Natural killer cell (primary cell): ENCODE measurements around the gene GIMAP8. TPM values are rescaled to one million over a fixed set of nuclear protein-coding genes. Genes with fewer than 3 reads are reported as not detected.

ENCODE experiments used
- ATAC-seq, 3 donors: fragments of 150-1000 bp in 2 of 3; fragments of 200-7000 bp in 1 of 3; cut with Tn5 transposase; 1 replicate in 1 of 3; 2 replicates in 2 of 3; pipeline ENCODE4 v1.10.0; 2021; ENCODE audit warnings: mild to moderate bottlenecking in 2 of 3, moderate library complexity in 2 of 3
- DNase-seq, 2 donors: peaks; one replicate each; pipeline versions ENCODE4 v3.0.0 to v3.0.0-alpha.2; 2013 to 2021; ENCODE audit warnings: mixed read lengths in 1 of 2
- H3K27ac ChIP-seq: one replicate; pipeline ENCODE4 v1.5.1; 2013; ENCODE audit warnings: mild to moderate bottlenecking, low read length
- H3K27me3 ChIP-seq: one replicate; pipeline ENCODE4 v1.6.1; 2013; ENCODE audit warnings: low read length; ENCODE audit not compliant: control insufficient read depth, insufficient read depth
- H3K36me3 ChIP-seq: one replicate; pipeline ENCODE4 v1.6.1; 2013; ENCODE audit warnings: low read length; ENCODE audit not compliant: control insufficient read depth, insufficient read depth
- H3K4me1 ChIP-seq: one replicate; pipeline ENCODE4 v1.6.1; 2013; ENCODE audit warnings: low read length; ENCODE audit not compliant: control insufficient read depth, insufficient read depth
- H3K4me3 ChIP-seq: one replicate; pipeline ENCODE4 v1.5.1; 2013; ENCODE audit warnings: low read length
- H3K9me3 ChIP-seq: one replicate; pipeline ENCODE4 v1.6.1; 2013; ENCODE audit warnings: low read length; ENCODE audit not compliant: control insufficient read depth, insufficient read depth
- H3K27ac Mint-ChIP-seq, 2 donors: one replicate each; pipeline ENCODE4 v1.8.0; 2022; ENCODE audit warnings: mild to moderate bottlenecking in 2 of 2, mixed read lengths in 2 of 2, moderate library complexity in 1 of 2
- H3K27me3 Mint-ChIP-seq, 2 donors: one replicate each; pipeline ENCODE4 v1.8.0; 2022; ENCODE audit warnings: low read depth in 2 of 2, mixed read lengths in 2 of 2
- H3K36me3 Mint-ChIP-seq: one replicate; pipeline ENCODE4 v1.8.0; 2022; ENCODE audit warnings: mixed read lengths
- H3K4me1 Mint-ChIP-seq, 2 donors: one replicate each; pipeline ENCODE4 v1.8.0; 2022; ENCODE audit warnings: mixed read lengths in 2 of 2
- H3K4me3 Mint-ChIP-seq: one replicate; pipeline ENCODE4 v1.8.0; 2022; ENCODE audit warnings: mild to moderate bottlenecking, moderate library complexity, mixed read lengths
- H3K9me3 Mint-ChIP-seq, 2 donors: one replicate each; pipeline ENCODE4 v1.8.0; 2022; ENCODE audit warnings: mixed read lengths in 2 of 2
- CTCF ChIP-seq: fragments of 200-600 bp; IDR thresholded peaks from one replicate; pipeline ENCODE4 v1.8.0; 2022; ENCODE audit warnings: antibody characterized with exemption
- WGBS: methylation state at CpG from one replicate; pipeline ENCODE4 v1.1.7; 2013; ENCODE audit warnings: missing lambda C conversion rate; ENCODE audit not compliant: insufficient coverage; 5-methylcytosine and 5-hydroxymethylcytosine counted together
- intact Hi-C: fragments of 100-400 bp; cut with micrococcal nuclease; formaldehyde crosslinking; loops from one replicate; pipeline ENCODE4 v1.14.2; 2022
- total RNA-seq, 4 donors: library from RNA; stranded (reverse); fragments of 120-200 nt in 1 of 4; gene quantifications; one replicate each; pipeline versions ENCODE4 v1.2.3 to v1.2.4, GENCODE V29; 2013 to 2022

GIMAP8 gene
- total RNA-seq, 3 donors from 2014 or later (not counting 1 experiment from before 2014, with no cell fraction given), result 6.7 to 17.7 (median 8.4) TPM

- H3K36me3 Mint-ChIP-seq, result no peaks in the 10 kb centered on the region
Measured at GRCh38 chr7:150408393-150409299, 41.8 kb upstream of the GIMAP8 start.

DNA sequence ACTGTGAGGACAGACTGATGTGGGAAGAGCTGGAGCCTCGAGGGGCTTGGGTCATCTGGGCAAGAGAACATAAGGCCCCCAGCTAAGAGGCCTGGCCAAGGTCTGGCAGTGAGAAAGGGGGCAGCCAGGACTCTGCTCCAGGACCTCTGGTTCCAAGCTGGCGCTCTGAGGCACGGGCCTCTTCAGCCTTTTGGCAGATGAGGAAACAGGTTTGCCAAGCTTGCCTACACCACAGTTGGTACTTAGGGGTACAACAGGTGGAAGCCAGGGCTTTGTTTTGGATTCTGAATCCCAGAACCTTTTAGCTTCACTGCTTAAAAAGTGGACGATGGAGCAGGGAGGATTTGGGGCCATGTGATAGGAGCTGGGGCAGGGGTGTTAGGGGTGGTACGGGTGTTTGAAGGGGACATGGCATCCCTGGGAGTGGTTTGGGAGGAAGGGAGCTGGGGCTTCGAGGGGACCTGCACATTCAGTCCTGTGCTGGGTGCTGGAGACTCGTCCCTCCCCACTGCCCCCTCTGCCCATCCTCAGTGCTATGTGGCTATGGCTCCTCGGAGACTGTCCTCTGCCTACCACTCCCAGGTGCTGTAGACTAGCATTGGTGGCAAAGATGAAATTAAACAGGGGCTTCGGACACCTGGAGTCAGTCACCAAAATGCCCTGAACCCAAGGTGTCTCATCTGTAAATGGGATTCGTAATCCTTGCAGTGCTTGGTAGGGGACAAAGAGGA, 41.0 kb upstream of the GIMAP8 start:
- Mint-ChIP-seq H3K27ac (peak overlapping the region; percentile 75 to 88), H3K27me3 (no peaks in the 10 kb centered on the region), H3K4me1 (peaks cover 28 to 31% of the 10 kb centered on the region in 2 donors), H3K9me3 (no peaks in the 10 kb centered on the region), H3K4me3 (no peak overlapping the region), H3K36me3 (no peaks in the 10 kb centered on the region)
- TF ChIP-seq CTCF, result no peak
- Histone ChIP-seq H3K27ac (peak overlapping the region; percentile 47), H3K27me3 (no peaks in the 10 kb centered on the region), H3K9me3 (no peaks in the 10 kb centered on the region), H3K4me1 (peaks cover 32% of the 10 kb centered on the region), H3K36me3 (peaks cover 12% of the 10 kb centered on the region), H3K4me3 (no peak overlapping the region)
- WGBS, result 86% methylated on average over 8 of the region's 10 CpGs
- ATAC-seq, result no peak
- DNase-seq, result no peak
- intact Hi-C loops, result no loop called here

More at GRCh38 chr7:150408393-150409299, 41.8 kb upstream of the GIMAP8 start:
- Mint-ChIP-seq H3K27me3 (no peaks in the 10 kb centered on the region), H3K9me3 (no peaks in the 10 kb centered on the region), H3K27ac (peak overlapping the region; percentile 75 to 88), H3K4me3 (peak overlapping the region; percentile 17), H3K4me1 (peaks cover 34 to 37% of the 10 kb centered on the region in 2 donors)
- no peak for TF ChIP-seq CTCF
- ATAC-seq (no peak), DNase-seq (no peak)
- Histone ChIP-seq H3K4me3 (no peak overlapping the region), H3K4me1 (peaks cover 40% of the 10 kb centered on the region), H3K27me3 (no peaks in the 10 kb centered on the region), H3K27ac (peak overlapping the region; percentile 64), H3K9me3 (no peaks in the 10 kb centered on the region), H3K36me3 (peaks cover 12% of the 10 kb centered on the region)
- intact Hi-C loops, result no loop called here
- 85% methylated on average over 21 of the region's 22 CpGs for WGBS

DNA sequence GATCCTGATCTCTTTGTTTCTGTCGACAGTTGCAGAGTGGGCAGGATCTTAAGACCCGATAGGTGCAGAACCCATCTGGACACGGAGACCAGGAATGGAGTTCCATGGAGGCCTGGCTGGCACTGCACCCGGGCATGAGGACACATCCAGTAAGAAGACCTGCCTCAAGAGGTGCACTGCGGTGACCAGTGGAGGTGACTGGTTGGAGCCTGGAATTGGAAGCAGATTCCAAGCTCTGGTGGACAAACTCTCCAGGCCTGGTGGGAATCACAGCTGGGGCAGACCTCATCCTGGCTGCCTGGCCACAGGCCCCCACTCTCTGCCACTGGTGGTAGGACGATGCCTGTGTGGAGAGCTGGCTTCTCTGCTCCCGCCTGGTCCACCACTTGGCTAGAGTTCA, 40.3 kb upstream of the GIMAP8 start:
- no peak overlapping the region for H3K27ac ChIP-seq
- 94% methylated on average over 7 of the region's 7 CpGs for WGBS

More for the DNA sequence above, 40.3 kb upstream of the GIMAP8 start:
- Mint-ChIP-seq H3K27ac (no peak overlapping the region), H3K4me3 (no peak overlapping the region), H3K4me1 (peaks cover 25 to 27% of the 10 kb centered on the region in 2 donors), H3K36me3 (no peaks in the 10 kb centered on the region), H3K27me3 (no peaks in the 10 kb centered on the region), H3K9me3 (no peaks in the 10 kb centered on the region)
- Histone ChIP-seq H3K27me3 (no peaks in the 10 kb centered on the region), H3K4me1 (peaks cover 28% of the 10 kb centered on the region), H3K36me3 (peaks cover 12% of the 10 kb centered on the region), H3K4me3 (no peak overlapping the region), H3K9me3 (no peaks in the 10 kb centered on the region)
- ATAC-seq, result no peak
- no peak for TF ChIP-seq CTCF
- intact Hi-C loops, result no loop called here
- no peak for DNase-seq
